H9 (cell line): Measurements from ENCODE around the gene IQCN. TPM values are rescaled to one million over a fixed set of nuclear protein-coding genes. Genes with fewer than 3 reads are reported as not detected.

Experiments
- DNase-seq: peaks from one replicate; pipeline ENCODE4 v3.0.0-alpha.2; 2017
- H2AFZ ChIP-seq: one replicate; pipeline ENCODE4 v1.6.1; 2013; ENCODE audit warnings: mild to moderate bottlenecking, low read length, control low read depth, moderate library complexity
- H2AK5ac ChIP-seq: 2 replicates; pipeline ENCODE4 v1.6.1; 2013; ENCODE audit warnings: low read length, control low read depth, mixed read lengths; ENCODE audit not compliant: insufficient read length
- H2BK120ac ChIP-seq: one replicate; pipeline ENCODE4 v1.6.1; 2013; ENCODE audit warnings: low read depth, mild to moderate bottlenecking, low read length, control low read depth, inconsistent platforms; ENCODE audit not compliant: poor library complexity, severe bottlenecking
- H2BK12ac ChIP-seq: 2 replicates; pipeline ENCODE4 v1.6.1; 2013; ENCODE audit warnings: low read length, control low read depth, mixed read lengths, low read depth; ENCODE audit not compliant: insufficient read length
- H2BK15ac ChIP-seq: 2 replicates; pipeline ENCODE4 v1.6.1; 2013; ENCODE audit warnings: low read depth, low read length, control low read depth
- H2BK20ac ChIP-seq: one replicate; pipeline ENCODE4 v1.6.1; 2013; ENCODE audit warnings: low read depth, mild to moderate bottlenecking, low read length, control low read depth, inconsistent platforms; ENCODE audit not compliant: poor library complexity, severe bottlenecking
- H2BK5ac ChIP-seq: 2 replicates; pipeline ENCODE4 v1.6.1; 2013; ENCODE audit warnings: low read length, control low read depth, mixed read lengths; ENCODE audit not compliant: insufficient read length
- H3K14ac ChIP-seq: 2 replicates; pipeline ENCODE4 v1.6.1; 2013; ENCODE audit warnings: low read length, control low read depth; ENCODE audit not compliant: insufficient read depth
- H3K18ac ChIP-seq: 2 replicates; pipeline ENCODE4 v1.6.1; 2013; ENCODE audit warnings: low read depth, mild to moderate bottlenecking, mixed read lengths, low read length, control low read depth; ENCODE audit not compliant: insufficient read length
- H3K23ac ChIP-seq: 2 replicates; pipeline ENCODE4 v1.6.1; 2013; ENCODE audit warnings: low read length, control low read depth, mixed read lengths, low read depth; ENCODE audit not compliant: insufficient read length
- H3K23me2 ChIP-seq: 2 replicates; pipeline ENCODE4 v1.6.1; 2013; ENCODE audit warnings: low read depth, mild to moderate bottlenecking, mixed read lengths, low read length, control low read depth; ENCODE audit not compliant: insufficient read length, poor library complexity, severe bottlenecking
- H3K27ac ChIP-seq: 2 replicates; pipeline ENCODE4 v1.5.1; 2013; ENCODE audit warnings: low read length, control low read depth, mixed read lengths, low read depth; ENCODE audit not compliant: insufficient read length
- H3K27me3 ChIP-seq: 2 replicates; pipeline ENCODE4 v1.6.1; 2013; ENCODE audit warnings: low read length, control low read depth, inconsistent platforms; ENCODE audit not compliant: insufficient read depth
- H3K4ac ChIP-seq: 2 replicates; pipeline ENCODE4 v1.6.1; 2013; ENCODE audit warnings: low read depth, mild to moderate bottlenecking, control low read depth, inconsistent platforms, low read length, moderate library complexity
- H3K4me1 ChIP-seq: 2 replicates; pipeline ENCODE4 v1.6.1; 2013; ENCODE audit warnings: low read length, control low read depth, inconsistent platforms; ENCODE audit not compliant: insufficient read depth
- H3K4me2 ChIP-seq: 2 replicates; pipeline ENCODE4 v1.6.1; 2013; ENCODE audit warnings: low read length, control low read depth, mixed read lengths; ENCODE audit not compliant: insufficient read length, insufficient read depth
- H3K56ac ChIP-seq: 2 replicates; pipeline ENCODE4 v1.6.1; 2013; ENCODE audit warnings: low read depth, mild to moderate bottlenecking, mixed read lengths, low read length, control low read depth; ENCODE audit not compliant: insufficient read length
- H3K79me1 ChIP-seq: 2 replicates; pipeline ENCODE4 v1.6.1; 2013; ENCODE audit warnings: low read depth, mild to moderate bottlenecking, moderate library complexity, low read length, control low read depth, inconsistent platforms; ENCODE audit not compliant: insufficient read depth, poor library complexity, severe bottlenecking
- H3K79me2 ChIP-seq: 2 replicates; pipeline ENCODE4 v1.6.1; 2013; ENCODE audit warnings: low read length, control low read depth, inconsistent platforms; ENCODE audit not compliant: insufficient read depth
- H3K9ac ChIP-seq: 2 replicates; pipeline ENCODE4 v1.6.1; 2013; ENCODE audit warnings: low read length, control low read depth, mixed read lengths; ENCODE audit not compliant: insufficient read length; ENCODE audit errors: extremely low read depth
- H3K9me3 ChIP-seq: one replicate; pipeline ENCODE4 v1.6.1; 2013; ENCODE audit warnings: low read depth, low read length, inconsistent platforms; ENCODE audit not compliant: control insufficient read depth
- H3T11ph ChIP-seq: one replicate; pipeline ENCODE4 v1.6.1; 2013; ENCODE audit warnings: mild to moderate bottlenecking, low read length, control low read depth, inconsistent platforms
- H4K20me1 ChIP-seq: one replicate; pipeline ENCODE4 v1.6.1; 2013; ENCODE audit not compliant: control insufficient read depth, insufficient read length, insufficient read depth
- H4K5ac ChIP-seq: 2 replicates; pipeline ENCODE4 v1.6.1; 2013; ENCODE audit warnings: low read depth, mild to moderate bottlenecking, mixed read lengths, low read length, control low read depth; ENCODE audit not compliant: insufficient read length
- H4K8ac ChIP-seq: replicated peaks from 2 replicates; pipeline ENCODE4 v1.6.1; 2013; ENCODE audit warnings: low read length, control low read depth, mixed read lengths, low read depth; ENCODE audit not compliant: insufficient read length
- H4K91ac ChIP-seq: 2 replicates; pipeline ENCODE4 v1.6.1; 2013; ENCODE audit warnings: low read depth, mild to moderate bottlenecking, moderate library complexity, mixed read lengths, low read length, control low read depth; ENCODE audit not compliant: insufficient read length
- H3K27ac Mint-ChIP-seq, 3 experiments: 2 replicates in 2 of 3; 3 replicates in 1 of 3; pipeline ENCODE4 v1.8.0; 2020 to 2021; ENCODE audit warnings: mixed read lengths in 3 of 3, mild to moderate bottlenecking in 1 of 3, moderate library complexity in 1 of 3
- H3K27me3 Mint-ChIP-seq: 2 replicates; pipeline ENCODE4 v1.8.0; 2021; ENCODE audit warnings: low read depth, mild to moderate bottlenecking, moderate library complexity, mixed read lengths
- H3K36me3 Mint-ChIP-seq, 3 experiments: 2 replicates in 2 of 3; 3 replicates in 1 of 3; pipeline ENCODE4 v1.8.0; 2020 to 2021; ENCODE audit warnings: low read depth in 3 of 3, mixed read lengths in 3 of 3; ENCODE audit not compliant: insufficient read depth in 1 of 3
- H3K4me1 Mint-ChIP-seq, 2 experiments: 2 replicates each; pipeline ENCODE4 v1.8.0; 2020; ENCODE audit warnings: mixed read lengths in 2 of 2
- H3K4me3 Mint-ChIP-seq, 2 experiments: 2 replicates in 1 of 2; 3 replicates in 1 of 2; pipeline ENCODE4 v1.8.0; 2020 to 2021; ENCODE audit warnings: mild to moderate bottlenecking in 2 of 2, mixed read lengths in 2 of 2, moderate library complexity in 1 of 2
- H3K9me3 Mint-ChIP-seq, 2 experiments: 2 replicates in 1 of 2; 3 replicates in 1 of 2; pipeline ENCODE4 v1.8.0; 2020; ENCODE audit warnings: mild to moderate bottlenecking in 2 of 2, mixed read lengths in 2 of 2, moderate library complexity in 1 of 2
- CTCF ChIP-seq: fragments of 200-600 bp; sonication (generic); conservative IDR thresholded peaks from 3 replicates; pipeline ENCODE4 v1.8.0; 2021; ENCODE audit warnings: antibody characterized with exemption, mild to moderate bottlenecking
- WGBS: extraction: QIAGEN DNeasy Blood & Tissue Kit; methylation state at CpG from one replicate; pipeline ENCODE4 v1.1.7; 2013; ENCODE audit warnings: missing lambda C conversion rate, low lambda C conversion rate, mixed read lengths; ENCODE audit not compliant: insufficient read length; ENCODE audit errors: extremely low coverage; 5-methylcytosine and 5-hydroxymethylcytosine counted together
- total RNA-seq: library from RNA; stranded (reverse); gene quantifications from 2 replicates; pipeline ENCODE4 v1.2.1, GENCODE V29; 2021

IQCN gene
- total RNA-seq, 1 experiment from 2014 or later = 0.39 TPM

GRCh38 chr19:18251587-18252369, 22.5 kb downstream of the IQCN start:
- no peak overlapping the region for H3K4me2 ChIP-seq
- H2BK15ac ChIP-seq = no peak overlapping the region
- H2AK5ac ChIP-seq = no peak overlapping the region
- H3K23ac ChIP-seq = no peak overlapping the region
- no peaks in the 10 kb centered on the region for H3K4me1 ChIP-seq
- no peak overlapping the region for H2BK12ac ChIP-seq
- no peak overlapping the region for H3K27ac ChIP-seq
- no peaks in the 10 kb centered on the region for H3K9me3 ChIP-seq
- H4K8ac ChIP-seq = no peak overlapping the region
- Mint-ChIP-seq H3K27me3 (peaks cover 19% of the 10 kb centered on the region), H3K27ac (no peak overlapping the region; a peak in 1 of 7 replicates), H3K36me3 (no peaks in the 10 kb centered on the region), H3K9me3 (no peaks in the 10 kb centered on the region), H3K4me3 (peak overlapping the region in 1 of 2 experiments; percentile 49; a peak in 1 of 5 replicates), H3K4me1 (peaks cover 18 to 30% of the 10 kb centered on the region in 2 experiments)
- no peak overlapping the region for H2BK120ac ChIP-seq
- H4K20me1 ChIP-seq = peaks cover 3% of the 10 kb centered on the region
- TF ChIP-seq CTCF = peak; percentile 93
- no peak overlapping the region for H3K56ac ChIP-seq
- H2BK5ac ChIP-seq = no peak overlapping the region
- H3K79me2 ChIP-seq = no peaks in the 10 kb centered on the region
- H4K91ac ChIP-seq = no peak overlapping the region
- no peak overlapping the region for H4K5ac ChIP-seq
- no peak overlapping the region for H3T11ph ChIP-seq
- no peak overlapping the region for H3K4ac ChIP-seq
- H3K14ac ChIP-seq = no peak overlapping the region
- H2BK20ac ChIP-seq = no peak overlapping the region
- H3K23me2 ChIP-seq = peaks cover 4% of the 10 kb centered on the region
- peak; percentile 87 for DNase-seq
- no peaks in the 10 kb centered on the region for H3K79me1 ChIP-seq
- no peaks in the 10 kb centered on the region for H3K27me3 ChIP-seq
- whole genome bisulfite sequencing = no CpG with 5 or more reads among the region's 23 CpGs
- H3K9ac ChIP-seq = no peak overlapping the region
- H3K18ac ChIP-seq = no peak overlapping the region
- H2AFZ ChIP-seq = no peak overlapping the region
